WERI-Rb-1 (cell line): ENCODE data around the gene CD22.

Source experiments
- DNase-seq: peaks from one replicate; pipeline ENCODE4 v3.0.0-alpha.2; 2020
- H3K27ac ChIP-seq: fragments of 250-450 bp; sonication (Bioruptor Pico); 2 replicates; pipeline ENCODE4 v1.5.1; 2020; ENCODE audit warnings: mild to moderate bottlenecking, moderate library complexity
- H3K27me3 ChIP-seq: fragments of 250-450 bp; sonication (Bioruptor Pico); 2 replicates; pipeline ENCODE4 v1.5.1; 2021; ENCODE audit warnings: mild to moderate bottlenecking, low read depth, moderate library complexity; ENCODE audit not compliant: insufficient read depth, severe bottlenecking
- H3K36me3 ChIP-seq: fragments of 250-450 bp; sonication (Bioruptor Pico); 2 replicates; pipeline ENCODE4 v1.5.1; 2020; ENCODE audit warnings: mild to moderate bottlenecking, moderate library complexity
- H3K4me3 ChIP-seq: 2 replicates; pipeline ENCODE4 v1.5.1; 2011; ENCODE audit warnings: low read depth, mild to moderate bottlenecking, control low read depth, low read length
- H3K9me3 ChIP-seq: fragments of 250-450 bp; sonication (Bioruptor Pico); 2 replicates; pipeline ENCODE4 v1.5.1; 2021; ENCODE audit warnings: mild to moderate bottlenecking, moderate library complexity; ENCODE audit not compliant: severe bottlenecking
- TF ChIP-seq, protein P1 (sequence below): IDR thresholded peaks from 2 replicates; pipeline ENCODE4 v1.5.1; 2011; ENCODE audit warnings: low read depth, mild to moderate bottlenecking, control low read depth, inconsistent platforms, low read length

Gene CD22

DNA sequence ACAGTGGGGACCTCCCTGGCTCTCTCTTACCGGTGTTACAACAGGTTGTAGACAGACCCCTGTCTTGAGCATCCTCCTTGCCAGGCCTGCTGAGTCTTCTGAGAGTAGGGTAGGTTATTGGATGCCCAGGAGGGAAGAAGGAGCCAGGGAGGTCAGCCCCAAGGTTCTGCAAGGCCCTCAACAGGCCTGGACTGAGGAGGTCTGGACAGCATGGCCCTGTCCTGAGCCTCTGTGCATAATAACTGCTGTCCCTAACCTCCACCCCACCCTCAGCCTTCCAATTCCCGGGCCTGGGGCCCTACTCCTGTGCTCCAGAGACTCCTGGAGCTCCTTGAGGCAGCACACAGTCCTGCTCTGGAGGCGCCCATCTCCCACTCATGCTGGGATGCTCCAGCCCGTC is 336 bp downstream of the CD22 start:
- Histone ChIP-seq H3K9me3 (no peaks in the 10 kb centered on the region), H3K27ac (no peak overlapping the region), H3K4me3 (no peak overlapping the region), H3K27me3 (no peaks in the 10 kb centered on the region), H3K36me3 (no peaks in the 10 kb centered on the region)
- no peak for DNase-seq
- TF ChIP-seq, protein P1, sequence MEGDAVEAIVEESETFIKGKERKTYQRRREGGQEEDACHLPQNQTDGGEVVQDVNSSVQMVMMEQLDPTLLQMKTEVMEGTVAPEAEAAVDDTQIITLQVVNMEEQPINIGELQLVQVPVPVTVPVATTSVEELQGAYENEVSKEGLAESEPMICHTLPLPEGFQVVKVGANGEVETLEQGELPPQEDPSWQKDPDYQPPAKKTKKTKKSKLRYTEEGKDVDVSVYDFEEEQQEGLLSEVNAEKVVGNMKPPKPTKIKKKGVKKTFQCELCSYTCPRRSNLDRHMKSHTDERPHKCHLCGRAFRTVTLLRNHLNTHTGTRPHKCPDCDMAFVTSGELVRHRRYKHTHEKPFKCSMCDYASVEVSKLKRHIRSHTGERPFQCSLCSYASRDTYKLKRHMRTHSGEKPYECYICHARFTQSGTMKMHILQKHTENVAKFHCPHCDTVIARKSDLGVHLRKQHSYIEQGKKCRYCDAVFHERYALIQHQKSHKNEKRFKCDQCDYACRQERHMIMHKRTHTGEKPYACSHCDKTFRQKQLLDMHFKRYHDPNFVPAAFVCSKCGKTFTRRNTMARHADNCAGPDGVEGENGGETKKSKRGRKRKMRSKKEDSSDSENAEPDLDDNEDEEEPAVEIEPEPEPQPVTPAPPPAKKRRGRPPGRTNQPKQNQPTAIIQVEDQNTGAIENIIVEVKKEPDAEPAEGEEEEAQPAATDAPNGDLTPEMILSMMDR = no peak

DNA sequence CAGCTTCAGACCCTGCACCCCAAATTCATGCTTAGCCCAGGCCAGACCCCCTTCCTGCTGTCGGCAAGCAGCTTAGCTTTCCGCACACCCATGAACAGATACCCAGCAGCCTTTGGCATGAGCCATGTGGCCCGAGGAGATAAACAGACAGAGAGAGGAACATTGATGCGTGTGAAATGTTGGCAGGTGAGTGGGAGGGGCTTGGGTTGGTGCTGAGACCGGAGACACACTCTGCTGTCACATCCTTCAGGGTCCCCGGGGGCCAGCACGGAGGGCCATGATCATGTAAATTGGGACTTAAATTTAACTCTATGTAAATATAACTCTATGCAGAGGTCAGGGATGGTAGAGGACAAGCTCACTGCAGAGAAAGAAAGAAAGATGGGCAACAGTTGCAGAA is 1.5 kb downstream of the CD22 start:
- no peaks in the 10 kb centered on the region for H3K36me3 ChIP-seq
- DNase-seq = no peak
- H3K27ac ChIP-seq = no peak overlapping the region
- no peaks in the 10 kb centered on the region for H3K27me3 ChIP-seq
- TF ChIP-seq, protein P1 = no peak
- no peaks in the 10 kb centered on the region for H3K9me3 ChIP-seq
- H3K4me3 ChIP-seq = no peak overlapping the region

DNA sequence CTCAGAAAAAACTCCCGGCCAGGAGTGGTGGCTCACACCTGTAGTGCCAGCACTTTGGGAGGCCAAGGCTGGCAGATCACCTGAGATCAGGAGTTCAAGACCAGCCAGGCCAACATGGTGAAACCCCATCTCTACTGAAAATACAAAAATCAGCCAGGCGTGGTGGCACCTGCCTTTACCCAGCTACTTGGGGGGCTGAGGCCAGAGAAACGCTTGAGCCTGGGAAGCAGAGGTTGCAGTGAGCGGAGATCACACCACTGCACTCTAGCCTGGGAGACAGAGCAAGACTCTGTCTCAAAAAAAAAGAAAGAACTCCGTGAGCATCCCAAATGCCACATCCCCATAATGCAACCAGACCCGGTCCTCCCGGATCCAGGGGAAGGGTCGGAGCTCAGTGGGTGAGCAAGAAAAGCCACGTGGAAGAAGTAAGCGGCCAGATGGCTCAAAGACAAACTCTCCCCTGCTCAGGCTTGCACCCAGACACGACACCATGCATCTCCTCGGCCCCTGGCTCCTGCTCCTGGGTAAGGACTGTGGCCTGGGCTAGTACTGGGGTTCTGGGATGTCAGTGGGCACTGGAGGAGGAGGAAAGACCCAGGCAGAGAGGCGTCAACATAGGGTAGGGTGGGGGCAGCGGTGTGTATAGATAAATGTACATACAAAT is 2.7 kb downstream of the CD22 start:
- no peaks in the 10 kb centered on the region for H3K36me3 ChIP-seq
- no peaks in the 10 kb centered on the region for H3K9me3 ChIP-seq
- H3K27ac ChIP-seq = no peak overlapping the region
- no peak overlapping the region for H3K4me3 ChIP-seq
- DNase-seq = no peak
- TF ChIP-seq, protein P1 = no peak
- no peaks in the 10 kb centered on the region for H3K27me3 ChIP-seq

DNA sequence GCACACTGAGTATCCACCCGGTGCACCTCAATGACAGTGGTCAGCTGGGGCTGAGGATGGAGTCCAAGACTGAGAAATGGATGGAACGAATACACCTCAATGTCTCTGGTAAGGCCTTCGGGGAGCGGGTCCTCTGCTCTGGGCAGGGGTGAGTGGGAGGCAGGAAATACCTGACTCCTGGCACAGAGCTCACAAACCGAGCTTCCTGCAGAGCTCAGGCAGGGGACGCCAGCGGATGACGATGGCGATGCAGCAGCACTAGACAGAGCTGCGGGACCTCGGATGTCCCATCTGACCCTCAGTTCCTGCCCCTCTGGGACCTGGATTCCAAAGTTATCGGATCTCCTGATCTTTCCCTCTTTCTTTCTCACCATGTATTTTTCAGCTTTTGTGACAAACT is 3.8 kb downstream of the CD22 start:
- Histone ChIP-seq H3K27me3 (no peaks in the 10 kb centered on the region), H3K36me3 (no peaks in the 10 kb centered on the region), H3K9me3 (no peaks in the 10 kb centered on the region), H3K27ac (no peak overlapping the region), H3K4me3 (no peak overlapping the region)
- TF ChIP-seq, protein P1 = no peak
- no peak for DNase-seq

DNA sequence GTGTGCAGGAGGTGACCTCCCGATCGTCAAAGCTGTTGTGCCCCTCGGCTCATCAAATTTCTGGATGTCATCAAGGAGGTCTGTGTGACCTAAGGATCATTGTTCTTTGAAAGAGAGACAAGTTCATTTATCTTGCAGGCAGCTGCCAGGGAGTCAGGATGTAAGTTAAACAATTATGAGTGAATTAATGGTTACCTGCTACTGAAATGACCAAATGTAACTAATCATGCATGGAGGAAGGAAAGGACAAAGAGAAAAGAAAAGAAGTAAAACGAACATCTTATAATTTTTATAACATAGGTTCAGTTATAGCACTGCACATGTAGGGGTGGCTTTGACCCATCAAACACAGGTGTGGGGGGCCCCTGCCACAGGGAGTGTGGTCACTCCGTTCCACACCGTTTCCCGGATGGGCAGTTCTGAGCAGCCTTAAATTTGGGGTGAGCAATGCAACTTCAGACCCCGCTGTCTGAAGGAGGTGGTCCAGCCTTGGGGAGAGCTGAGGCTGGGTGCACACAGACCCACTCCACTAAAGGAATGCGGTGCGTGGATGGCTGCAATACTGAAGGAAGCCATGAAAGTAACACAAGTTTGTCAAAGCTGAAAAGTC is 5.3 kb downstream of the CD22 start:
- no peak for DNase-seq
- Histone ChIP-seq H3K27me3 (no peaks in the 10 kb centered on the region), H3K27ac (no peak overlapping the region), H3K4me3 (no peak overlapping the region), H3K9me3 (no peaks in the 10 kb centered on the region), H3K36me3 (no peaks in the 10 kb centered on the region)
- TF ChIP-seq, protein P1 = no peak
